ENCODE measurements around the gene SSX4B.
"Not testable (repeated sequence)": the region's sequence is repeated elsewhere in the genome, so short reads cannot be mapped to it uniquely, and the experiment has no call there.

Gene SSX4B

GRCh38 chrX:48411860-48412259 is at the start of gene SSX4B:
SSX4B (minus strand) TSS chrX:48411960; CDS start chrX:48411372, 588 bp downstream.
- H3K4me3 ChIP-seq (ENCODE audit: low read depth, low read length); DNase-seq (ENCODE audit: low read depth): not testable (repeated sequence)

- TF ChIP-seq, protein P1, sequence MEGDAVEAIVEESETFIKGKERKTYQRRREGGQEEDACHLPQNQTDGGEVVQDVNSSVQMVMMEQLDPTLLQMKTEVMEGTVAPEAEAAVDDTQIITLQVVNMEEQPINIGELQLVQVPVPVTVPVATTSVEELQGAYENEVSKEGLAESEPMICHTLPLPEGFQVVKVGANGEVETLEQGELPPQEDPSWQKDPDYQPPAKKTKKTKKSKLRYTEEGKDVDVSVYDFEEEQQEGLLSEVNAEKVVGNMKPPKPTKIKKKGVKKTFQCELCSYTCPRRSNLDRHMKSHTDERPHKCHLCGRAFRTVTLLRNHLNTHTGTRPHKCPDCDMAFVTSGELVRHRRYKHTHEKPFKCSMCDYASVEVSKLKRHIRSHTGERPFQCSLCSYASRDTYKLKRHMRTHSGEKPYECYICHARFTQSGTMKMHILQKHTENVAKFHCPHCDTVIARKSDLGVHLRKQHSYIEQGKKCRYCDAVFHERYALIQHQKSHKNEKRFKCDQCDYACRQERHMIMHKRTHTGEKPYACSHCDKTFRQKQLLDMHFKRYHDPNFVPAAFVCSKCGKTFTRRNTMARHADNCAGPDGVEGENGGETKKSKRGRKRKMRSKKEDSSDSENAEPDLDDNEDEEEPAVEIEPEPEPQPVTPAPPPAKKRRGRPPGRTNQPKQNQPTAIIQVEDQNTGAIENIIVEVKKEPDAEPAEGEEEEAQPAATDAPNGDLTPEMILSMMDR (IDR thresholded peaks at IDR 0.05; ENCODE audit: insufficient read depth, low read depth, low read length, missing control alignments): no peak
- H3K4me3 ChIP-seq (ENCODE audit: low read depth, low read length): no peak overlapping the region
- no peak for DNase-seq (ENCODE audit: low read depth)
These were observed 48.8 kb upstream of the SSX4B start for GRCh38 chrX:48460606-48461005.

DNA sequence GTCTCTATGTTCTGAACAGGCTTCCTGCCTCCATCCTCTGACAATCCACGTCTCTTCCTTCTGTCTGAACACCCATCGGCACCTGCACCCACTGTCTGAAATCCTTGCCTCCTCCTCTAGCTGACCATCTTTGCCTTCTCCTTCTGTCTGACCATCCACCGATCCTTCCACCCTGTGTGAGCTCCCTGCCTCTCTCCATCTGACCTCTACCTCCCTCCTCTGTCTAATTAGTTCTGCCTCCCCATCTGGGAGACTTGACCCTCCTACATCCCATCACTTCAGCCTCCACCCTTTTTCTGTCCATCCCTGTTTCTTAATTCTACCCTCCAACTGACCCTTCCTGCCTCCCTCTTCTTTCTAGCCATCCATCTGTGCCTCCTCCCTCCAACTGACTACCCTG is 48.3 kb upstream of the SSX4B start:
- no peak for DNase-seq (ENCODE audit: low read depth)
- TF ChIP-seq, protein P1 (IDR thresholded peaks at IDR 0.05; ENCODE audit: insufficient read depth, low read depth, low read length, missing control alignments): no peak
- no peak overlapping the region for H3K4me3 ChIP-seq (ENCODE audit: low read depth, low read length)

- DNase-seq (ENCODE audit: low read depth): no peak
- TF ChIP-seq, protein P1 (IDR thresholded peaks at IDR 0.05; ENCODE audit: insufficient read depth, low read depth, low read length, missing control alignments): no peak
- no peak overlapping the region for H3K4me3 ChIP-seq (ENCODE audit: low read depth, low read length)
These were observed 47.7 kb upstream of the SSX4B start for GRCh38 chrX:48459483-48459882.

DNA sequence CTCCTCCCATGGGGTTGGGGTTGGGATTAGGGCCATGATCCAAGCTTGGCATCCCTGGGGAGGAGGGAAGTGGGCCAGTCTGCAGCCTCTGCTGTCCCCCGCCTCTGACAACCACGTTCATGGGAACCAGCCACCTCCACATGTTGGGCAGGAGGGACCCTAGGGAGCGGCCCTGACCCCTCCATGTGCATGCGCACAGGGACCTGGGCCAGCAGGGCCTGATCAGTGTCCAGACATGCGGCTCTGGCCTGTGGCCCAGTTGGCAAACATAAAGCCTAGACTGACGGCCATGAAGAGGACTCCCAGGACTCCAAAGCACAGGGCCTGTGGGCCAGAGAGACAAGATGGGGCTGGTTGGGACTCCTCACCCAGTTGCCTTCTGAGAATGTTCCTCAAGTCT is 47.0 kb upstream of the SSX4B start:
- DNase-seq (ENCODE audit: low read depth): no peak
- TF ChIP-seq, protein P1 (IDR thresholded peaks at IDR 0.05; ENCODE audit: insufficient read depth, low read depth, low read length, missing control alignments): no peak
- no peak overlapping the region for H3K4me3 ChIP-seq (ENCODE audit: low read depth, low read length)

GRCh38 chrX:48456628-48457331 is 45.0 kb upstream of the SSX4B start:
- TF ChIP-seq, protein P1 (IDR thresholded peaks at IDR 0.05; ENCODE audit: insufficient read depth, low read depth, low read length, missing control alignments): no peak
- H3K4me3 ChIP-seq (ENCODE audit: low read depth, low read length): no peak overlapping the region
- DNase-seq (ENCODE audit: low read depth): no peak

- H3K4me3 ChIP-seq (ENCODE audit: low read depth, low read length): no peak overlapping the region
- TF ChIP-seq, protein P1 (IDR thresholded peaks at IDR 0.05; ENCODE audit: insufficient read depth, low read depth, low read length, missing control alignments): no peak
- no peak for DNase-seq (ENCODE audit: low read depth)
These were observed 39.9 kb upstream of the SSX4B start for GRCh38 chrX:48451708-48452107.
